Fibroblast of lung (primary cell): Measurements from ENCODE around the gene RNF186. TPM values are rescaled to one million over a fixed set of nuclear protein-coding genes. Genes with fewer than 3 reads are reported as not detected.
A peak's percentile ranks its signal among the peaks of the same experiment; 100 is the strongest.

Source experiments
- DNase-seq, 2 donors: peaks; one replicate each; pipeline versions ENCODE4 v3.0.0 to v3.0.0-alpha.2; 2010; ENCODE audit warnings: low read depth in 2 of 2
- H2AFZ ChIP-seq: 2 replicates; pipeline ENCODE4 v1.5.1; 2012; ENCODE audit warnings: low read length, control low read depth, inconsistent platforms
- H3K27ac ChIP-seq: 2 replicates; pipeline ENCODE4 v1.5.1; 2011; ENCODE audit warnings: low read length, control low read depth; ENCODE audit not compliant: insufficient read depth
- H3K27me3 ChIP-seq: 2 replicates; pipeline ENCODE4 v1.5.1; 2011; ENCODE audit warnings: mild to moderate bottlenecking, low read length; ENCODE audit not compliant: control insufficient read depth, insufficient read depth
- H3K36me3 ChIP-seq: 2 replicates; pipeline ENCODE4 v1.5.1; 2011; ENCODE audit warnings: low read length; ENCODE audit not compliant: control insufficient read depth, insufficient read depth
- H3K4me1 ChIP-seq: 2 replicates; pipeline ENCODE4 v1.5.1; 2011; ENCODE audit warnings: low read length; ENCODE audit not compliant: control insufficient read depth, insufficient read depth; ENCODE audit errors: extremely low read depth
- H3K4me2 ChIP-seq: 2 replicates; pipeline ENCODE4 v1.5.1; 2011; ENCODE audit warnings: low read length, control low read depth; ENCODE audit not compliant: insufficient read depth; ENCODE audit errors: extremely low read depth
- H3K4me3 ChIP-seq, 4 experiments: fragments of 200-600 bp in 1 of 4; sonication (generic) in 1 of 4; replicated peaks in 1 of 4; 2 replicates each; pipeline ENCODE4 v1.5.1; 2011 to 2016; ENCODE audit warnings: low read length in 4 of 4, low read depth in 3 of 4, mild to moderate bottlenecking in 3 of 4, control low read depth in 2 of 4, inconsistent platforms in 1 of 4, mixed read lengths in 1 of 4; ENCODE audit not compliant: insufficient read depth in 1 of 4; ENCODE audit errors: control extremely low read depth in 1 of 4
- H3K79me2 ChIP-seq: 2 replicates; pipeline ENCODE4 v1.5.1; 2012; ENCODE audit warnings: mild to moderate bottlenecking, low read length, inconsistent platforms; ENCODE audit not compliant: control insufficient read depth, insufficient read depth
- H3K9ac ChIP-seq: 2 replicates; pipeline ENCODE4 v1.5.1; 2011; ENCODE audit warnings: mild to moderate bottlenecking, low read length, control low read depth; ENCODE audit not compliant: insufficient read depth
- H3K9me3 ChIP-seq: 2 replicates; pipeline ENCODE4 v1.5.1; 2012; ENCODE audit warnings: low read depth, low read length; ENCODE audit not compliant: control insufficient read depth, insufficient read depth
- H4K20me1 ChIP-seq: 2 replicates; pipeline ENCODE4 v1.5.1; 2011; ENCODE audit warnings: low read length; ENCODE audit not compliant: control insufficient read depth, insufficient read depth; ENCODE audit errors: extremely low read depth
- CTCF ChIP-seq, 2 donors: IDR thresholded peaks in 1 of 2; conservative IDR thresholded peaks in 1 of 2; 1 replicate in 1 of 2; 2 replicates in 1 of 2; pipeline ENCODE4 v1.5.1; 2011 to 2012; ENCODE audit warnings: low read length in 2 of 2, control low read depth in 1 of 2, inconsistent platforms in 1 of 2, low read depth in 1 of 2, mild to moderate bottlenecking in 1 of 2
- EZH2 ChIP-seq: IDR thresholded peaks from 2 replicates; pipeline ENCODE4 v1.5.1; 2012; ENCODE audit warnings: low read length, control low read depth, mild to moderate bottlenecking; ENCODE audit errors: missing control alignments
- polyA plus RNA-seq, 2 donors: library from polyadenylated mRNA; depleted of rRNA in 1 of 2; stranded (reverse) in 1 of 2; unstranded in 1 of 2; fragments of >200 nt; gene quantifications; 2 replicates each; pipeline ENCODE4 v1.2.1, GENCODE V29; 2011 to 2012; ENCODE audit warnings: missing spikeins in 1 of 2
- total RNA-seq: library from RNA; depleted of rRNA; stranded (reverse); fragments of >200 nt; gene quantifications from 2 replicates; pipeline ENCODE4 v1.2.1, GENCODE V29; 2014

Gene RNF186
- total and polyA plus RNA-seq, 2 donors (not counting 1 experiment from before 2014, with no cell fraction given): not detected

GRCh38 chr1:19786988-19787423 lies 28.1 kb downstream of the RNF186 start:
- Histone ChIP-seq H3K9me3 (no peaks in the 10 kb centered on the region), H4K20me1 (no peaks in the 10 kb centered on the region), H3K4me1 (no peaks in the 10 kb centered on the region), H3K9ac (no peak overlapping the region), H3K4me3 (no peak overlapping the region), H3K4me2 (no peak overlapping the region), H3K79me2 (no peaks in the 10 kb centered on the region), H3K27ac (no peak overlapping the region), H2AFZ (no peak overlapping the region), H3K27me3 (no peaks in the 10 kb centered on the region), H3K36me3 (peaks cover 4% of the 10 kb centered on the region)
- DNase-seq: no peak
- TF ChIP-seq EZH2 (no peak), CTCF (conservative IDR thresholded peaks at IDR 0.05 in 1 of 2, IDR thresholded peaks at IDR 0.05 in 1 of 2; ENCODE audit: low read depth in 1 of 2, low read length in 2 of 2) (no peak)

GRCh38 chr1:19785660-19786059 lies 29.4 kb downstream of the RNF186 start:
- Histone ChIP-seq H3K9me3 (no peaks in the 10 kb centered on the region), H3K79me2 (no peaks in the 10 kb centered on the region), H4K20me1 (no peaks in the 10 kb centered on the region), H3K36me3 (peaks cover 2% of the 10 kb centered on the region), H2AFZ (no peak overlapping the region), H3K4me1 (no peaks in the 10 kb centered on the region), H3K4me2 (no peak overlapping the region), H3K9ac (no peak overlapping the region), H3K4me3 (no peak overlapping the region), H3K27me3 (no peaks in the 10 kb centered on the region), H3K27ac (no peak overlapping the region)
- no peak for TF ChIP-seq EZH2
- TF ChIP-seq CTCF (conservative IDR thresholded peaks at IDR 0.05 in 1 of 2, IDR thresholded peaks at IDR 0.05 in 1 of 2; ENCODE audit: low read depth in 1 of 2, low read length in 2 of 2): no peak
- peak in 1 of 2 donors; percentile 19 for DNase-seq

GRCh38 chr1:19780267-19780877 lies 34.7 kb downstream of the RNF186 start:
- no peak for DNase-seq
- H3K36me3 ChIP-seq: peaks cover 7% of the 10 kb centered on the region
- H3K27me3 ChIP-seq: no peaks in the 10 kb centered on the region
- H3K4me2 ChIP-seq: no peak overlapping the region
- no peak overlapping the region for H3K4me3 ChIP-seq
- no peaks in the 10 kb centered on the region for H3K4me1 ChIP-seq
- H4K20me1 ChIP-seq: no peaks in the 10 kb centered on the region
- H2AFZ ChIP-seq: no peak overlapping the region
- TF ChIP-seq EZH2: no peak
- TF ChIP-seq CTCF (conservative IDR thresholded peaks at IDR 0.05 in 1 of 2, IDR thresholded peaks at IDR 0.05 in 1 of 2; ENCODE audit: low read depth in 1 of 2, low read length in 2 of 2): no peak
- H3K27ac ChIP-seq: no peak overlapping the region
- no peaks in the 10 kb centered on the region for H3K9me3 ChIP-seq
- no peak overlapping the region for H3K9ac ChIP-seq
- H3K79me2 ChIP-seq: no peaks in the 10 kb centered on the region
